Measurements from ENCODE around the gene EEF1AKMT3.
"Not testable (repeated sequence)": the region's sequence is repeated elsewhere in the genome, so short reads cannot be mapped to it uniquely, and the experiment has no call there.

EEF1AKMT3 gene

GRCh38 chr12:57817261-57817989, 45.0 kb downstream of the EEF1AKMT3 start:
- DNase-seq (ENCODE audit: low spot score), result no peak

GRCh38 chr12:57817990-57818331, 45.5 kb downstream of the EEF1AKMT3 start:
- DNase-seq (ENCODE audit: low spot score), result not testable (repeated sequence)

- not testable (repeated sequence) for DNase-seq (ENCODE audit: low spot score)
Observed at GRCh38 chr12:57820119-57820518, 47.7 kb downstream of the EEF1AKMT3 start.

GRCh38 chr12:57821015-57821414, 48.6 kb downstream of the EEF1AKMT3 start:
- not testable (repeated sequence) for DNase-seq (ENCODE audit: low spot score)

- DNase-seq (ENCODE audit: low spot score), result no peak
Observed at GRCh38 chr12:57821474-57822214, 49.2 kb downstream of the EEF1AKMT3 start.

- no peak for DNase-seq (ENCODE audit: low spot score)
Observed at GRCh38 chr12:57822392-57823130, 50.1 kb downstream of the EEF1AKMT3 start.

- DNase-seq (ENCODE audit: low spot score), result no peak
Observed at GRCh38 chr12:57823131-57823907, 50.9 kb downstream of the EEF1AKMT3 start.

- no peak for DNase-seq (ENCODE audit: low spot score)
Observed at GRCh38 chr12:57823908-57824640, 51.7 kb downstream of the EEF1AKMT3 start.

GRCh38 chr12:57825451-57825850, 53.0 kb downstream of the EEF1AKMT3 start:
- DNase-seq (ENCODE audit: low spot score), result no peak

GRCh38 chr12:57826400-57826799, 54.0 kb downstream of the EEF1AKMT3 start:
- DNase-seq (ENCODE audit: low spot score), result no peak

GRCh38 chr12:57826966-57827365, 54.6 kb downstream of the EEF1AKMT3 start:
- no peak for DNase-seq (ENCODE audit: low spot score)

- DNase-seq (ENCODE audit: low spot score), result no peak
Observed at GRCh38 chr12:57829025-57829777, 56.8 kb downstream of the EEF1AKMT3 start.

- no peak for DNase-seq (ENCODE audit: low spot score)
Observed at GRCh38 chr12:57830393-57830792, 58.0 kb downstream of the EEF1AKMT3 start.

Data from pons (tissue), 1 donor.